H1 (cell line): ENCODE results near the gene BIRC2. TPM values are rescaled to one million over a fixed set of nuclear protein-coding genes. Genes with fewer than 3 reads are reported as not detected.

ENCODE experiments used
- CTCF ChIA-PET: fragments of 300-600 bp; sonication (Branson Sonifier 250); formaldehyde crosslinking; loops from one replicate; lab custom pipeline; 2021; ENCODE audit not compliant: partially characterized antibody; lab: Charles Lee
- POLR2A ChIA-PET: fragments of 300-600 bp; sonication (Branson Sonifier 250); formaldehyde crosslinking; loops from one replicate; lab custom pipeline; 2021; ENCODE audit warnings: inconsistent platforms; ENCODE audit not compliant: partially characterized antibody; lab: Charles Lee
- DNase-seq, 2 experiments: peaks; one replicate each; pipeline versions ENCODE4 v3.0.0 to v3.0.0-alpha.2; 2010 to 2022; ENCODE audit warnings: low spot score in 2 of 2, low read depth in 1 of 2, mixed read lengths in 1 of 2
- FAIRE-seq: peaks from 2 replicates; lab custom pipeline; 2011; peaks lifted over from hg19 to GRCh38; lab: Jason Lieb, UNC
- H2AFZ ChIP-seq: 2 replicates; pipeline ENCODE4 v1.8.1; 2012; ENCODE audit warnings: low read length, inconsistent platforms
- H2AK5ac ChIP-seq: 2 replicates; pipeline ENCODE4 v1.6.1; 2013; ENCODE audit warnings: low read depth, low read length
- H2BK120ac ChIP-seq: replicated peaks from 2 replicates; pipeline ENCODE3; 2013; ENCODE audit warnings: low read depth, low read length, inconsistent platforms
- H2BK12ac ChIP-seq: 2 replicates; pipeline ENCODE4 v1.6.1; 2013; ENCODE audit warnings: low read depth, low read length
- H2BK15ac ChIP-seq: 2 replicates; pipeline ENCODE4 v1.6.1; 2013; ENCODE audit warnings: low read length
- H2BK20ac ChIP-seq: 2 replicates; pipeline ENCODE4 v1.6.1; 2013; ENCODE audit warnings: low read length
- H2BK5ac ChIP-seq: 2 replicates; pipeline ENCODE4 v1.6.1; 2013; ENCODE audit warnings: low read depth, low read length
- H3K14ac ChIP-seq: 2 replicates; pipeline ENCODE4 v1.6.1; 2013; ENCODE audit warnings: inconsistent platforms; ENCODE audit not compliant: insufficient read length
- H3K18ac ChIP-seq: 2 replicates; pipeline ENCODE4 v1.6.1; 2013; ENCODE audit warnings: low read length; ENCODE audit errors: extremely low read depth
- H3K23ac ChIP-seq: 2 replicates; pipeline ENCODE4 v1.6.1; 2013; ENCODE audit warnings: inconsistent platforms; ENCODE audit not compliant: insufficient read length
- H3K23me2 ChIP-seq: 2 replicates; pipeline ENCODE4 v1.6.1; 2013; ENCODE audit warnings: low read depth, low read length
- H3K27ac ChIP-seq: 2 replicates; pipeline ENCODE4 v1.6.1; 2011; ENCODE audit warnings: low read depth, low read length, inconsistent platforms
- H3K27me3 ChIP-seq, 4 experiments: replicated peaks in 1 of 4; 1 replicate in 1 of 4; 2 replicates in 3 of 4; pipeline versions ENCODE4 v1.6.1 to v1.8.1; 2011 to 2013; ENCODE audit warnings: low read length in 3 of 4, mild to moderate bottlenecking in 3 of 4, inconsistent platforms in 2 of 4, mixed read lengths in 2 of 4, moderate library complexity in 1 of 4; ENCODE audit not compliant: control insufficient read depth in 3 of 4, insufficient read depth in 3 of 4; ENCODE audit errors: extremely low read depth in 1 of 4
- H3K36me3 ChIP-seq, 4 experiments: 2 replicates each; pipeline versions ENCODE4 v1.6.1 to v1.8.1; 2011 to 2013; ENCODE audit warnings: mild to moderate bottlenecking in 4 of 4, low read length in 3 of 4, moderate library complexity in 2 of 4, control low read depth in 1 of 4, inconsistent platforms in 1 of 4; ENCODE audit not compliant: insufficient read depth in 4 of 4, control insufficient read depth in 2 of 4
- H3K4ac ChIP-seq: replicated peaks from 2 replicates; pipeline ENCODE3; 2013; ENCODE audit warnings: low read length, low read depth, mixed read lengths, inconsistent platforms; ENCODE audit not compliant: insufficient read length
- H3K4me1 ChIP-seq, 4 experiments: replicated peaks in 1 of 4; 1 replicate in 1 of 4; 2 replicates in 3 of 4; pipeline versions ENCODE4 v1.6.1 to v1.8.1; 2011 to 2013; ENCODE audit warnings: low read length in 3 of 4, inconsistent platforms in 2 of 4, mixed read lengths in 1 of 4; ENCODE audit not compliant: insufficient read depth in 4 of 4, control insufficient read depth in 3 of 4
- H3K4me2 ChIP-seq, 2 experiments: 2 replicates each; pipeline versions ENCODE4 v1.6.1 to v1.8.1; 2011 to 2013; ENCODE audit warnings: low read depth in 2 of 2, low read length in 2 of 2, control low read depth in 1 of 2, inconsistent platforms in 1 of 2, mild to moderate bottlenecking in 1 of 2; ENCODE audit not compliant: insufficient read depth in 1 of 2
- H3K4me3 ChIP-seq, 4 experiments: fragments of 200-600, 300-600 bp in 1 of 4; sonication (generic), shearing (Covaris generic), sonication (Bioruptor Twin) in 1 of 4; 2 replicates each; pipeline versions ENCODE4 v1.5.1 to v1.8.1; 2011 to 2016; ENCODE audit warnings: low read length in 4 of 4, low read depth in 3 of 4, control low read depth in 2 of 4, inconsistent platforms in 2 of 4, mild to moderate bottlenecking in 2 of 4, mixed read lengths in 1 of 4, moderate library complexity in 1 of 4; ENCODE audit not compliant: insufficient read depth in 2 of 4; ENCODE audit errors: extremely low read depth in 1 of 4
- H3K56ac ChIP-seq: replicated peaks from 2 replicates; pipeline ENCODE3; 2013; ENCODE audit warnings: low read depth, mild to moderate bottlenecking, mixed read lengths, low read length, inconsistent platforms; ENCODE audit not compliant: insufficient read length
- H3K79me1 ChIP-seq: 2 replicates; pipeline ENCODE4 v1.6.1; 2013; ENCODE audit warnings: low read depth, low read length, control low read depth
- H3K79me2 ChIP-seq, 2 experiments: 2 replicates each; pipeline versions ENCODE4 v1.6.1 to v1.8.1; 2012 to 2013; ENCODE audit warnings: low read length in 2 of 2, mild to moderate bottlenecking in 2 of 2, inconsistent platforms in 1 of 2; ENCODE audit not compliant: insufficient read depth in 2 of 2, control insufficient read depth in 1 of 2
- H3K9ac ChIP-seq, 4 experiments: replicated peaks in 1 of 4; 1 replicate in 1 of 4; 2 replicates in 3 of 4; pipeline versions ENCODE4 v1.6.1 to v1.8.1; 2011 to 2013; ENCODE audit warnings: low read depth in 3 of 4, low read length in 3 of 4, control low read depth in 2 of 4, mild to moderate bottlenecking in 2 of 4, moderate library complexity in 2 of 4, inconsistent platforms in 1 of 4; ENCODE audit errors: extremely low read depth in 1 of 4
- H3K9me3 ChIP-seq, 2 experiments: 2 replicates each; pipeline versions ENCODE4 v1.6.1 to v1.8.1; 2012 to 2013; ENCODE audit warnings: mild to moderate bottlenecking in 2 of 2, moderate library complexity in 2 of 2, control low read depth in 1 of 2, inconsistent platforms in 1 of 2, low read depth in 1 of 2, low read length in 1 of 2, mixed read lengths in 1 of 2; ENCODE audit not compliant: insufficient read depth in 2 of 2
- H4K20me1 ChIP-seq, 2 experiments: replicated peaks in 1 of 2; 2 replicates each; pipeline versions ENCODE3 to v1.8.1; 2011 to 2013; ENCODE audit warnings: inconsistent platforms in 2 of 2, low read length in 2 of 2, mild to moderate bottlenecking in 1 of 2; ENCODE audit not compliant: insufficient read depth in 2 of 2, control insufficient read depth in 1 of 2
- H4K5ac ChIP-seq: 2 replicates; pipeline ENCODE4 v1.6.1; 2013; ENCODE audit warnings: low read length, low read depth, mixed read lengths, inconsistent platforms; ENCODE audit not compliant: insufficient read length
- H4K8ac ChIP-seq: 2 replicates; pipeline ENCODE4 v1.8.0; 2013; ENCODE audit warnings: mild to moderate bottlenecking, moderate library complexity, low read length, inconsistent platforms; ENCODE audit not compliant: insufficient read depth; ENCODE audit errors: extremely low read depth
- H4K91ac ChIP-seq: replicated peaks from 2 replicates; pipeline ENCODE3; 2013; ENCODE audit warnings: low read length, mixed read lengths, inconsistent platforms; ENCODE audit not compliant: insufficient read length
- ATF2 ChIP-seq: IDR thresholded peaks from 2 replicates; pipeline ENCODE4 v1.6.1; 2012; ENCODE audit warnings: low read length, inconsistent platforms
- BACH1 ChIP-seq: IDR thresholded peaks from 2 replicates; pipeline ENCODE4 v1.6.1; 2012; ENCODE audit warnings: low read length, improper control_type of control experiment
- GTF2F1 ChIP-seq: IDR thresholded peaks from 2 replicates; pipeline ENCODE4 v1.6.1; 2012; ENCODE audit warnings: low read depth, low read length, improper control_type of control experiment, borderline replicate concordance
- KDM5A ChIP-seq: fragments of 200-600 bp; IDR thresholded peaks from 2 replicates; pipeline ENCODE4 v1.7.1; 2012; ENCODE audit warnings: mild to moderate bottlenecking, low read length, inconsistent platforms, mixed read lengths
- PHF8 ChIP-seq: fragments of 200-600 bp; sonication (generic); conservative IDR thresholded peaks from 2 replicates; pipeline ENCODE4 v1.7.1; 2012; ENCODE audit warnings: low read depth, mild to moderate bottlenecking, inconsistent platforms, low read length, moderate library complexity
- POLR2AphosphoS5 ChIP-seq: IDR thresholded peaks from 2 replicates; pipeline ENCODE4 v1.6.1; 2011; ENCODE audit warnings: low read depth, low read length
- SRF ChIP-seq: IDR thresholded peaks from 2 replicates; pipeline ENCODE4 v1.6.1; 2011; ENCODE audit warnings: mild to moderate bottlenecking, low read depth, low read length, moderate library complexity
- WGBS, 2 experiments: shearing (Covaris generic) in 1 of 2; methylation state at CpG; one replicate each; pipeline versions ENCODE4 v1.1.6 to v1.1.7; 2013 to 2015; ENCODE audit warnings: low lambda C conversion rate in 2 of 2, mixed read lengths in 2 of 2, inconsistent platforms in 1 of 2, low coverage in 1 of 2, missing lambda C conversion rate in 1 of 2; ENCODE audit not compliant: insufficient replicate concordance in 2 of 2, insufficient coverage in 1 of 2, insufficient read length in 1 of 2; ENCODE audit errors: extremely low coverage in 1 of 2, missing lambda C conversion rate in 1 of 2; 5-methylcytosine and 5-hydroxymethylcytosine counted together
- polyA plus RNA-seq, 7 experiments: library from polyadenylated mRNA; depleted of rRNA in 3 of 7; stranded (reverse) in 5 of 7; unstranded in 2 of 7; fragments of >200 nt in 5 of 7; fragments of 200-250 nt in 2 of 7; gene quantifications; 1 replicate in 5 of 7; 2 replicates in 1 of 7; 4 replicates in 1 of 7; pipeline versions ENCODE4 v1.2.1 to v1.2.3, GENCODE V29; 2011 to 2013; ENCODE audit warnings: missing spikeins in 2 of 7, mixed read lengths in 2 of 7
- total RNA-seq: library from RNA; stranded (reverse); fragmentation: NEBNext Ultra II Directional; extraction: Animal tissue kit (Norgen Biotek cat#: 25700); gene quantifications from 2 replicates; pipeline ENCODE4 v1.2.1, GENCODE V29; 2021

The BIRC2 gene
- total and polyA plus RNA-seq, 2 of the 8 experiments (the other 6 are each of a cell fraction or from before 2014, with no cell fraction given) = 18.4 to 24.7 TPM

GRCh38 chr11:102312667-102313066 is 34.3 kb upstream of the BIRC2 start:
- H3K79me1 ChIP-seq = no peaks in the 10 kb centered on the region
- H2BK120ac ChIP-seq = no peak overlapping the region
- 88% methylated on average over 2 of the region's 2 CpGs; no CpG with 5 or more reads in 1 of the 2 experiments for WGBS, 2 experiments
- H3K23ac ChIP-seq = no peak overlapping the region
- no peak overlapping the region for H3K27ac ChIP-seq
- no peaks in the 10 kb centered on the region for H3K79me2 ChIP-seq
- H3K4me1 ChIP-seq = peaks cover 0 to 1% (median 0%) of the 10 kb centered on the region in 4 experiments; a peak in 2 of 7 replicates
- H2BK20ac ChIP-seq = no peak overlapping the region
- H4K5ac ChIP-seq = no peak overlapping the region
- H3K56ac ChIP-seq = no peak overlapping the region
- POLR2A ChIA-PET = no interaction called here
- H2AFZ ChIP-seq = no peak overlapping the region
- no peak overlapping the region for H3K4me3 ChIP-seq
- H3K14ac ChIP-seq = no peak overlapping the region
- no peak overlapping the region for H3K18ac ChIP-seq
- CTCF ChIA-PET = interaction anchor here (1.1 to 12.2 kb wide), 2 partner anchors 21 to 43 kb away, joined by 3 to 214 read pairs; no protein-coding TSS in a partner anchor
- no peak for TF ChIP-seq KDM5A
- no peak for TF ChIP-seq BACH1
- no peak for TF ChIP-seq POLR2AphosphoS5
- TF ChIP-seq ATF2 = no peak
- no peak for TF ChIP-seq SRF
- no peak for TF ChIP-seq PHF8
- no peak for TF ChIP-seq GTF2F1
- TF ChIP-seq, all 59 proteins: peak for 0
- Histone ChIP-seq H3K9ac (no peak overlapping the region), H2BK12ac (no peak overlapping the region), H2AK5ac (no peak overlapping the region), H4K8ac (no peak overlapping the region), H4K91ac (no peak overlapping the region), H2BK5ac (no peak overlapping the region), H3K27me3 (no peaks in the 10 kb centered on the region), H3K9me3 (no peaks in the 10 kb centered on the region), H3K4me2 (no peak overlapping the region), H3K23me2 (peaks cover 6% of the 10 kb centered on the region; the same call in 1 of the 2 replicates), H3K4ac (no peak overlapping the region), H3K36me3 (no peaks in the 10 kb centered on the region), H2BK15ac (no peak overlapping the region), H4K20me1 (no peaks in the 10 kb centered on the region)
- no peak for FAIRE-seq
- DNase-seq = no peak
